DOHH2 (cell line): ENCODE measurements around the gene PXDC1.

Experiments used
- H3F3A ChIP-seq: fragments of 200-600 bp; sonication (generic), shearing (Covaris generic); 2 replicates; pipeline ENCODE4 v1.6.0; 2016; ENCODE audit warnings: antibody characterized with exemption, mild to moderate bottlenecking; ENCODE audit not compliant: control insufficient read depth, insufficient read depth
- H3K27ac ChIP-seq: fragments of 200-600 bp; sonication (generic); 2 replicates; pipeline ENCODE4 v1.5.1; 2014; ENCODE audit warnings: low read depth, mild to moderate bottlenecking, low read length, moderate library complexity
- H3K27me3 ChIP-seq: fragments of 200-600 bp; sonication (generic); 2 replicates; pipeline ENCODE4 v1.6.1; 2014; ENCODE audit warnings: mild to moderate bottlenecking, low read length, mixed read lengths; ENCODE audit not compliant: control insufficient read depth
- H3K36me3 ChIP-seq: fragments of 200-600 bp; sonication (generic); 2 replicates; pipeline ENCODE4 v1.6.1; 2014; ENCODE audit warnings: mild to moderate bottlenecking, low read length, moderate library complexity, mixed read lengths; ENCODE audit not compliant: control insufficient read depth
- H3K4me1 ChIP-seq: fragments of 200-600 bp; sonication (generic); 2 replicates; pipeline ENCODE4 v1.6.1; 2014; ENCODE audit warnings: mild to moderate bottlenecking, low read length, mixed read lengths; ENCODE audit not compliant: control insufficient read depth
- H3K4me2 ChIP-seq: fragments of 200-600 bp; sonication (generic); 2 replicates; pipeline ENCODE4 v1.6.0; 2014; ENCODE audit warnings: mild to moderate bottlenecking, low read length, moderate library complexity
- H3K4me3 ChIP-seq: fragments of 200-600 bp; sonication (generic); 2 replicates; pipeline ENCODE4 v1.5.1; 2014; ENCODE audit warnings: mild to moderate bottlenecking, low read length, mixed read lengths
- H3K79me2 ChIP-seq: fragments of 200-600 bp; sonication (generic); 2 replicates; pipeline ENCODE4 v1.6.1; 2014; ENCODE audit warnings: mild to moderate bottlenecking, low read length, mixed read lengths; ENCODE audit not compliant: control insufficient read depth
- H3K9me2 ChIP-seq: fragments of 200-600 bp; sonication (generic); replicated peaks from 2 replicates; pipeline ENCODE4 v1.6.1; 2014; ENCODE audit warnings: mild to moderate bottlenecking, low read length, mixed read lengths; ENCODE audit not compliant: control insufficient read depth
- H3K9me3 ChIP-seq: fragments of 200-600 bp; sonication (generic); 2 replicates; pipeline ENCODE4 v1.6.1; 2014; ENCODE audit warnings: antibody characterized with exemption, low read length, mixed read lengths; ENCODE audit not compliant: control insufficient read depth, insufficient read depth
- H4K20me1 ChIP-seq: fragments of 200-600 bp; sonication (generic); 2 replicates; pipeline ENCODE4 v1.6.0; 2014; ENCODE audit warnings: low read depth, mild to moderate bottlenecking, antibody characterized with exemption, low read length, moderate library complexity; ENCODE audit not compliant: control insufficient read depth, insufficient read depth
- EZH2phosphoT487 ChIP-seq: fragments of 200-600 bp; sonication (generic); IDR thresholded peaks from 2 replicates; pipeline ENCODE4 v1.6.1; 2017; ENCODE audit warnings: borderline replicate concordance, mild to moderate bottlenecking, antibody characterized with exemption, low read length, moderate library complexity, mixed read lengths
- TF ChIP-seq, protein P1 (sequence below): fragments of 200-600 bp; sonication (generic); IDR thresholded peaks from one replicate; pipeline ENCODE4 v1.5.1; 2014; ENCODE audit warnings: antibody characterized with exemption, mild to moderate bottlenecking, low read depth, low read length; ENCODE audit not compliant: poor library complexity, severe bottlenecking

The PXDC1 gene

DNA sequence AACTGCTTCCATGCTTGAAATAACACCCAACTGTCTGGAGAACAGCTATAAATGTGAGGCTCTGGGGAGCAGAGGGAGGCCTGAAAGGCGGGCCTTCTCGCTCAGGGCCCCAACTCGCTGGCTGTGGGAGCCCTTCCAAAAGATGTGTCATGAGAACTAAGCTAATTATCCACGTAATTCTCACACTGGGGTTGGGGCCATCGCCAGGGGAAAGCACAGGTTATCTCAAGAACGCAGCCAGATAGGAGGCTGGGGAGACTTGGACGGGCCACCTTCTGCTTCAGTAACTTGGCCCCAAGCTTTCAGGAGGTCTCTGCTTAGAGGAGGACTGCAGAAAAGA is 1.6 kb downstream of the PXDC1 start:
- Histone ChIP-seq H3K27ac (no peak overlapping the region), H3F3A (peaks cover 4% of the 10 kb centered on the region; the same call in 1 of the 2 replicates)

GRCh38 chr6:3749067-3749841 is 2.3 kb downstream of the PXDC1 start:
- no peak overlapping the region for H3K4me2 ChIP-seq
- no peak overlapping the region for H3K27ac ChIP-seq
- no peaks in the 10 kb centered on the region for H3K9me2 ChIP-seq
- TF ChIP-seq, protein P1, sequence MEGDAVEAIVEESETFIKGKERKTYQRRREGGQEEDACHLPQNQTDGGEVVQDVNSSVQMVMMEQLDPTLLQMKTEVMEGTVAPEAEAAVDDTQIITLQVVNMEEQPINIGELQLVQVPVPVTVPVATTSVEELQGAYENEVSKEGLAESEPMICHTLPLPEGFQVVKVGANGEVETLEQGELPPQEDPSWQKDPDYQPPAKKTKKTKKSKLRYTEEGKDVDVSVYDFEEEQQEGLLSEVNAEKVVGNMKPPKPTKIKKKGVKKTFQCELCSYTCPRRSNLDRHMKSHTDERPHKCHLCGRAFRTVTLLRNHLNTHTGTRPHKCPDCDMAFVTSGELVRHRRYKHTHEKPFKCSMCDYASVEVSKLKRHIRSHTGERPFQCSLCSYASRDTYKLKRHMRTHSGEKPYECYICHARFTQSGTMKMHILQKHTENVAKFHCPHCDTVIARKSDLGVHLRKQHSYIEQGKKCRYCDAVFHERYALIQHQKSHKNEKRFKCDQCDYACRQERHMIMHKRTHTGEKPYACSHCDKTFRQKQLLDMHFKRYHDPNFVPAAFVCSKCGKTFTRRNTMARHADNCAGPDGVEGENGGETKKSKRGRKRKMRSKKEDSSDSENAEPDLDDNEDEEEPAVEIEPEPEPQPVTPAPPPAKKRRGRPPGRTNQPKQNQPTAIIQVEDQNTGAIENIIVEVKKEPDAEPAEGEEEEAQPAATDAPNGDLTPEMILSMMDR: no peak
- TF ChIP-seq EZH2phosphoT487: no peak
- no peak overlapping the region for H3K4me3 ChIP-seq
- peaks cover 39% of the 10 kb centered on the region for H3K4me1 ChIP-seq
- H3K36me3 ChIP-seq: no peaks in the 10 kb centered on the region
- no peaks in the 10 kb centered on the region for H3F3A ChIP-seq
- H3K27me3 ChIP-seq: peaks cover 51% of the 10 kb centered on the region
- H4K20me1 ChIP-seq: peaks cover 6% of the 10 kb centered on the region; the same call in 1 of the 2 replicates
- no peaks in the 10 kb centered on the region for H3K79me2 ChIP-seq
- H3K9me3 ChIP-seq: no peaks in the 10 kb centered on the region

More for the DNA sequence above, 1.6 kb downstream of the PXDC1 start:
- Histone ChIP-seq H3K4me1 (peaks cover 39% of the 10 kb centered on the region), H4K20me1 (peaks cover 6% of the 10 kb centered on the region; the same call in 1 of the 2 replicates), H3K4me3 (no peak overlapping the region), H3K9me3 (no peaks in the 10 kb centered on the region), H3K79me2 (no peaks in the 10 kb centered on the region), H3K9me2 (no peaks in the 10 kb centered on the region), H3K4me2 (no peak overlapping the region), H3K27me3 (peaks cover 51% of the 10 kb centered on the region), H3K36me3 (no peaks in the 10 kb centered on the region)
- no peak for TF ChIP-seq EZH2phosphoT487
- TF ChIP-seq, protein P1: no peak

DNA sequence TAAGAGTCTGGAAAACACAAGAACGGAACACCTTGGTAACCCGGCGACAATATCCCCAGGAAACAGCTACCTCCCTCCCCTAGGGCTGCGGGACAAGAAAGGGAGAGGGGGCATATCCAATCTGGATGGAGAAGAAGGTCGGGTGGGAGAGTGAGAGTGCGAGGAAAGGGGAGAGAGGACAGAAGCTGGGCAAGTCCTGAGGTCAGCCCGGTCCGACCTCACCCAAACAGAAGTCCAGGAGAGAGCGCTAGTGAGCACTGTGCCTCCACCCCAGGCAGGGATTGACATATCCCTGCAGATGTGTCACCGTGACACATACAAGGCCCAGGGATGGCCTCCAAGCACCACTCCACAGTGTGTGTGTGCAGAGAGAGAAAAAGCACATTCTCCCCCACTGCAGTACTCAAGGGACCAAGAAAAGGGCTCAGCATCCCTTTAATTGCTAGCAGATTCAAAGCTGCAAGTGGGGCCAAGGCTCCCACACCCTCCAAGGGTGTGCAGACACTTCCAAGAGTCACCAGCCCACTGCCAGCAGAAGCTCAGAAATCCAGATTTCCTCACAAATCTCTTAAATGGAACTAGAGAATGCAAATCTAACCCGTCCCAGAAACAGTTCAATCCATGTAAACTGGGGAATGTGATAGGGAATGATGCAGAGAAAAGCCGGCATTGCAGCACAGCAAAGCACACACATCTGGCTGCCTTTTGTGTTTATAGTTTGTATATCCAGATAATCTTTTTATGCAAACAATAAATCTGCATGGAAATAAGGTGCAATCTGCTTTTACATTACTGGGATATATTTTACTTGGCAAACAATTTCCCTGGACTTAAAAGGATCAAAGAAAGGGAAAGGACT is 3.1 kb downstream of the PXDC1 start:
- Histone ChIP-seq H3K4me3 (no peak overlapping the region), H3K27ac (no peak overlapping the region)

More for the DNA sequence above, 3.1 kb downstream of the PXDC1 start:
- no peaks in the 10 kb centered on the region for H3K9me3 ChIP-seq
- no peaks in the 10 kb centered on the region for H3K79me2 ChIP-seq
- no peak overlapping the region for H3K4me2 ChIP-seq
- H3K4me1 ChIP-seq: peaks cover 39% of the 10 kb centered on the region
- peaks cover under 1% of the 10 kb centered on the region; the same call in 1 of the 2 replicates for H3F3A ChIP-seq
- TF ChIP-seq, protein P1: peak; percentile 71
- no peak for TF ChIP-seq EZH2phosphoT487
- no peaks in the 10 kb centered on the region for H3K36me3 ChIP-seq
- H3K9me2 ChIP-seq: no peaks in the 10 kb centered on the region
- H3K27me3 ChIP-seq: peaks cover 54% of the 10 kb centered on the region
- H4K20me1 ChIP-seq: peaks cover 6% of the 10 kb centered on the region; the same call in 1 of the 2 replicates
